HG02852 (cell line): ENCODE measurements around the gene SINHCAF.

Source experiments
- ATAC-seq: cut with Tn5 transposase; IDR thresholded peaks from one replicate; pipeline ENCODE4 v1.9.1; 2021; ENCODE audit warnings: mild to moderate bottlenecking, moderate library complexity; ENCODE audit not compliant: unreplicated experiment

The SINHCAF gene

GRCh38 chr12:31234955-31235867 lies 90.7 kb downstream of the SINHCAF start:
- ATAC-seq, result no peak

- no peak for ATAC-seq
These were observed 91.7 kb downstream of the SINHCAF start for GRCh38 chr12:31234053-31234840.

- ATAC-seq, result no peak
These were observed 92.8 kb downstream of the SINHCAF start for GRCh38 chr12:31233061-31233730.

GRCh38 chr12:31232361-31232965 lies 93.5 kb downstream of the SINHCAF start:
- no peak for ATAC-seq

GRCh38 chr12:31231611-31232360 lies 94.2 kb downstream of the SINHCAF start:
- ATAC-seq, result no peak
